ENCODE data around the gene SLC15A4. TPM values are rescaled to one million over a fixed set of nuclear protein-coding genes. Genes with fewer than 3 reads are reported as not detected.

Gene SLC15A4
- total RNA-seq, 1 donor from 2014 or later, result 39.5 TPM

GRCh38 chr12:128754275-128754674 is 69.5 kb downstream of the SLC15A4 start:
- DNase-seq, result no peak

GRCh38 chr12:128753438-128753837 is 70.3 kb downstream of the SLC15A4 start:
- DNase-seq, result no peak

GRCh38 chr12:128752386-128752785 is 71.4 kb downstream of the SLC15A4 start:
- no peak for DNase-seq

GRCh38 chr12:128747441-128747840 is 76.3 kb downstream of the SLC15A4 start:
- no peak for DNase-seq

- no peak for DNase-seq
Measured at GRCh38 chr12:128745772-128746689, 77.7 kb downstream of the SLC15A4 start.

GRCh38 chr12:128743916-128744315 is 79.8 kb downstream of the SLC15A4 start:
- no peak for DNase-seq

Other genes starting within 250 kb of the SLC15A4 start
- 8.9 TPM for gene GLT1D1, start 29.5 kb upstream of the SLC15A4 start, total RNA-seq